Measurements from ENCODE around the gene WASL.

DNA sequence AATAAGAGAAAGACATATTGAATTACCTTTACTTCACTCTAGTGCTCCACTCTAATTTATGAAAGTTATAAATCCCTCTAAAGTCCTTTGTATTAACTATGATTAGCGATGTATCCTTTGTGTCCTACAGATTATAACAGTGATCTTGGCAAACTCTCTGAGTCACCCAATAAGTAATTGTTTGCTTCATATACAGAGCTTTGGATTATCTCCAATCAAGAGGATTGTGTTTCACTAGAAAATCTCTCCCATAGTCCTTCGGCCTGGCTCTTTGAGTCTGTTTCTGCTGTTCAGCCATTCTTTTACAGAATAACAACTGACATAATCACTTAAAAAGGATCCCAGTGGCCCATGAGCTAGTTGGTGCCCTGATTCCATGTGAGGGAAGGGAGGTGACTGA is 83.6 kb downstream of the WASL start:
- TF ChIP-seq, protein P1, sequence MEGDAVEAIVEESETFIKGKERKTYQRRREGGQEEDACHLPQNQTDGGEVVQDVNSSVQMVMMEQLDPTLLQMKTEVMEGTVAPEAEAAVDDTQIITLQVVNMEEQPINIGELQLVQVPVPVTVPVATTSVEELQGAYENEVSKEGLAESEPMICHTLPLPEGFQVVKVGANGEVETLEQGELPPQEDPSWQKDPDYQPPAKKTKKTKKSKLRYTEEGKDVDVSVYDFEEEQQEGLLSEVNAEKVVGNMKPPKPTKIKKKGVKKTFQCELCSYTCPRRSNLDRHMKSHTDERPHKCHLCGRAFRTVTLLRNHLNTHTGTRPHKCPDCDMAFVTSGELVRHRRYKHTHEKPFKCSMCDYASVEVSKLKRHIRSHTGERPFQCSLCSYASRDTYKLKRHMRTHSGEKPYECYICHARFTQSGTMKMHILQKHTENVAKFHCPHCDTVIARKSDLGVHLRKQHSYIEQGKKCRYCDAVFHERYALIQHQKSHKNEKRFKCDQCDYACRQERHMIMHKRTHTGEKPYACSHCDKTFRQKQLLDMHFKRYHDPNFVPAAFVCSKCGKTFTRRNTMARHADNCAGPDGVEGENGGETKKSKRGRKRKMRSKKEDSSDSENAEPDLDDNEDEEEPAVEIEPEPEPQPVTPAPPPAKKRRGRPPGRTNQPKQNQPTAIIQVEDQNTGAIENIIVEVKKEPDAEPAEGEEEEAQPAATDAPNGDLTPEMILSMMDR (IDR thresholded peaks at IDR 0.05) = no peak
- no peak for TF ChIP-seq POLR2A (IDR thresholded peaks at IDR 0.05)
- no peak for TF ChIP-seq EP300 (IDR thresholded peaks at IDR 0.05)

Data from tibial nerve (tissue), 4 donors.